Fibroblast of skin of abdomen (primary cell): ENCODE data around the gene SIGLEC8.
"Not testable (repeated sequence)": the region's sequence is repeated elsewhere in the genome, so short reads cannot be mapped to it uniquely, and the experiment has no call there.

Experiments
- DNase-seq: peaks from one replicate; pipeline ENCODE4 v3.0.0-alpha.2; 2013

The SIGLEC8 gene

DNA sequence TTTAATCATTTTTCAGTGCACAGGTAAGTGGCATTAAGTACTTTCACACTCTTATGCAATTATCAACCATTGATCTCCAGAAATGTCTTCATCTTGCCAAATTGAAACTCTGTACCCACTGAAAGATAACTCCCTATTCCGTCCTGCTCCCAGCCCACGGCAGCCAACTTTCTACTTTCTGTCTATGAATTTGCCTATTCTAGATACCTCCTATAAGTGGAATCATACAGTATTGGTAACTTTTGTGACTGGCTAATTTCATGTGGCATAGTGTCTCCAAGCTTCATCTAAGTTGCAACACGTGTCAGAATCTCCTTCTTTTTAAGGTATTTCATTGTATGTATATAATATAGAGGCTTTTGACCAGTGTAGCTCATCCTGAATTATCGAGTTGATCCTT, 14.4 kb upstream of the SIGLEC8 start:
- no peak for DNase-seq

DNA sequence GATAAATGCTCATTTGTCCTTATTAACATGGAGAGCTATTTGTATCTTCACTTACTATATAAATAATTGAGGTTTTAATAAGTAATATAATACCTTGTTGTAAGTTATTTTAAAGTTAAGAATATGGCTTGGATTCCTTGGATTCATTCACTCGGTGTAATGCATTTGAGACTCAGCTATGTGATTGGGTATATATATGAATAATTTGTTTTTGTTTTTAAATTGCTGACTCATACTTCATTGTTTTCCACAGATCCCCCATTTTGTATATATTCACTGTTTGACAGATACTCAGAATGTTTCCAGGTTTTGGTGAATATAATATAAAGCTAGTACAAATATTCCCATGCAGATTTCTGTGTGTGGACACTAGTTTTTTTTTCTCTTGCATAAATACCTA, 13.3 kb upstream of the SIGLEC8 start:
- DNase-seq = no peak

DNA sequence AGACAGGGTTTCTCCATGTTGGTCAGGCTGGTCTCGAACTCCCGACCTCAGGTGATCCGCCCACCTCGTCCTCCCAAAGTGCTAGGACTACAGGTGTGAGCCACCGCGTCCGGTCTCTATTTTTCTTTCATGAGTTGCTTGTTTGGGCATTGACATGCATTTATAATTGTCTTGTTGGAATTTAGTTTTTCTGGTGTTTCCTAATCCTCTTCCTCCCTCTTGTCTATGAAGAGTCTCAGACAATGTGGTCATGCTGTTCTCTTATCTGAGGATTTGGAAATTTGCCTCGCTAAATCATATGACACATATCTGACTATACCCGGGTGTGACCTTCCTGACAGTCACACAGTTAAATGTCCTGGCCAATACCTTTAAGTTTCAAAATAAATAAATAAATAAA, 12.7 kb upstream of the SIGLEC8 start:
- DNase-seq = no peak

DNA sequence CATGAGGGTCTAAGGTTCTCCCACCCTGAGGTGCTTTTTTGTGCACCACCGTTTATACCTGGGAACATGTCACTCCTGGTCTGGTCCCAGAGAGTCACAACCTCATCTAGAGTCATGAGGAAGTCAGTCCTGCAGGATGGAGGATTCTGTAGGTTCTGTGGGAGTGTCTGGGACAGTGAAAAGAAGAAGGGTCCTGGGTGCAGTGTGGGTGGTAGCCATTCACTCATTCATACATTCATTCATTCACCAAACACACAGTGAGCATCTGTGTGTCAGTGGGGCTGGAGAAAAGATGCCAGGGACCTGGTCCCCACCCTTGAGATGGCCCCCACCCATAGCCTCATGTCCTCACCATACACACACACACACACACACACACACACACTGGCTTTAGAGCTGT, 11.4 kb upstream of the SIGLEC8 start:
- no peak for DNase-seq

DNA sequence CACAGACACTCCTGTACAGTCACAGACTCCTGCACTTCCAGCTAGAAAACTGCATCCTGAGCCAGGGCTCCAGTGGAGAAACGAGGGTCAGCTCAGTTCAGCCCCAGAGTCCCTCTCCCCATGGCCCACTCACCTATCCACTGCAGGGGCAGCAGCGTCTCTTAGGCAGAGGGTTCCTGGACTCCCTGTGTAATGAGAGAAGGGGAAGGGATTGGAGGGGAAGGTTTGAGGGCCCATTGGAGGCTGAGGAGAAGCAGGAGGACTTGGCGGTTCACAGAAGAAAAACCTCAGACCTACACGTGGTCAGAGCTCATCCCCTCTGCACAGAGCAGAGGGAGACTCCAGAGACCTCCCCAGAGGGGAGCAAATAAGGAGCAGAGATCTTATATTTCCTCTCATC, 10.9 kb upstream of the SIGLEC8 start:
- DNase-seq = no peak

DNA sequence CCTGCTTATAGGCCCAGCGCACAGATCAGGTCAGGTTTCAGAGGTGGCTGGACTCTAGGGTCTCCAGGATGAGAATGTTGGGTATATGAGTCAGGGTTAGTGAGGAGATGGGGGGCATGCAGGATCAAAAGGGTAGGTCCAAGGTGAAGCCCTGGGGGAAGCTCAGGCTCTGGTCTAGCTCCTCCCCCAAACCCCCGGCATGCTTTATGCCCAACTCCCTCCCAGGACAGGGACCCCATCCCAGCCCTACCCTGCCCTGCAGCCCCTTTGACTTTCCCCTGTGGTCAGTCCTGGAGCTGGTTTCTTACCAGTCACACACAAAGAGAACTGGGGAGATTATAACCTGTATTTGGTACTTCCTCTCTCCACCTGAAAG, 10.3 kb upstream of the SIGLEC8 start:
- DNase-seq = no peak

DNA sequence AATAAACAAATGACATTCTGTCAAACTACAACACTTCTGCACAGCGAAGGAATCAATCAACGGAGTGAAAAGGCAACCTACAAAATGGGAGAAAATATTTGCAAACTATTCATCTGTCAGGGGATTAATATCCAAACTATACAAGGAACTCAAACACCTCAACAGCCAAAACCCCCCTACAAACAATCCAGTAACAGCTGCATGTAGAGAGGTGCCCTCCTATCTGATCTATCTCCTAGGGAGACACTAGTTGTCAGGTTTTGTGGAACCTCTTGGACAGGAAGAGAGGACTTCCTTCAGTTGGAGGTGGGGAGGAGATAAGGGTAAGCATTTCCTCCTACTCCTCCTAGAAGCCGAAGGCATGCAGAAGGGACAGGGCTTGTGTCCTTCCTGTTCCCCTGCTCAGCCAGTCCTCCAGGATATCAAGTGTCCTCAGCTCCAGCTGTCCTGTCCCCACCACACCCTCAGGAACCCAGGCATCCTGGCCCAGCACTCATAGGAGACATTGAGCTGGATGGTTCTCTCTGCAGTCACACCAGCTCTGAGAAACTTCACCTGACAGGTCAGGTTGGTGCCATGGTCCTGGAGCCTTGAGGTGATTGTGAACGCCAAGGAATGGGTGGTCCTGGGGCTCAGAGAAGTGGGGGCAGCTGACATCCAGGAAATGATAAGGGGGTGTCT, 9.8 kb upstream of the SIGLEC8 start:
- no peak for DNase-seq

- no peak for DNase-seq
Observed at GRCh38 chr19:51466723-51467122, 8.5 kb upstream of the SIGLEC8 start.

GRCh38 chr19:51463976-51464581, 5.8 kb upstream of the SIGLEC8 start:
- DNase-seq = not testable (repeated sequence)

DNA sequence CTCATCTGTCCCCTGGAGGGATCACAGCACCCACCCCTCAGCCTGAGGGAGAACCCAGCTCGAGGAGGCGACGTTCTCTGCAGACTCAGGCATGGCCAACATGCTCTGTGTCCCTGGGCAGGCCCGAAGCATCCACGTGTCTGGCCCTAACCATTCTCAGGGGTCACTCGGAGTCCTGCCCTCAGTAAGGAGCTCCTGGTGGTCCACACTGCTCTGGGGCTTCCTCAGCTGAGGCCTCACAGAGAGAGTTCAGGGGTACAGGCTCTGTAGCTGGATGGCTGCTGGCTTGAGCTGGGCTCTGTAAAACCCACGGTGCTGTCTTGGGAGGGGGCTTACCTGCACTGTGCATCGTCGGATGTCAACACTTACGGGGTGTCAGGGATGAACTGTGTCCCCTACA, 4.4 kb upstream of the SIGLEC8 start:
- no peak for DNase-seq

- no peak for DNase-seq
Observed at GRCh38 chr19:51462276-51462675, 4.0 kb upstream of the SIGLEC8 start.

GRCh38 chr19:51461723-51462161, 3.5 kb upstream of the SIGLEC8 start:
- DNase-seq = no peak

DNA sequence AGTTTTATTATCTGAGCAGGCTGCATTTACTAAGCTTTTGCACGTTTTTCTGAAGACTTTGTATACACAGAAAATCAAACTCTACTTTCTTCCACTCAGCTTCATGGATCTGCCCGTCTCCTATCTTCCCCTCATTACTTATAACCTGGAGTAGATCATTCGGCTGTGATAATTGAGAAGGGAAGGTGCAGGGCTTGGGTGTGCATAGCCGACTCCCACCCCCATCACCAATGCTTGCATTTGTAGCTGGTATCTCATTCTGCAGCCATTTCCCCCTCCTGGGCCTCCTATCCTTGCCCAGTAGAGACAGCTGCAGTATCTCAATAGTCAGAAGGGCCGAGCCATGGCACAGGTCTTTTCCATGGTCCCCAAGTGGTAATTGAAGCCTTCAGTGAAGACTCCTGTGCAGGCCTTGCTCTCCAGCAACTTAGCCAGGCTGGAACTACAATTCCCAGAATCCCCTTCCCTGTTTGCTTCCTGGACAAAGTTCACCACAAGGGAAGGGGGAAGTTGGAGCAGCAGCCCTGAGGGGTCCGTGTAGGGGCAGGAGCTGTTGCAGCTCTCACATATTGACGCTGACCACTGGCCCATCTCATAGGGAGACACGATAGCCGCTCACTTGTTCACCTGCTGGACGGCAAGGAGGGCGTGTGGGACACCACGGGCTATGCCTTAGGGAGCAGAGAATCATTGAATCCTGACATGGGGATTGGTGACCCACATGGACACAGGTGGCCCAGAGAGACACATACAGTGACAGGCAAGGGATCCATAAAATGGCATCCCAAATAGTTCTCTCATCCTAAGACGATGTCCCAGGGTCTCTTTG, 2.1 kb upstream of the SIGLEC8 start:
- no peak for DNase-seq

- DNase-seq = no peak
Observed at GRCh38 chr19:51458899-51459505, 748 bp upstream of the SIGLEC8 start.

DNA sequence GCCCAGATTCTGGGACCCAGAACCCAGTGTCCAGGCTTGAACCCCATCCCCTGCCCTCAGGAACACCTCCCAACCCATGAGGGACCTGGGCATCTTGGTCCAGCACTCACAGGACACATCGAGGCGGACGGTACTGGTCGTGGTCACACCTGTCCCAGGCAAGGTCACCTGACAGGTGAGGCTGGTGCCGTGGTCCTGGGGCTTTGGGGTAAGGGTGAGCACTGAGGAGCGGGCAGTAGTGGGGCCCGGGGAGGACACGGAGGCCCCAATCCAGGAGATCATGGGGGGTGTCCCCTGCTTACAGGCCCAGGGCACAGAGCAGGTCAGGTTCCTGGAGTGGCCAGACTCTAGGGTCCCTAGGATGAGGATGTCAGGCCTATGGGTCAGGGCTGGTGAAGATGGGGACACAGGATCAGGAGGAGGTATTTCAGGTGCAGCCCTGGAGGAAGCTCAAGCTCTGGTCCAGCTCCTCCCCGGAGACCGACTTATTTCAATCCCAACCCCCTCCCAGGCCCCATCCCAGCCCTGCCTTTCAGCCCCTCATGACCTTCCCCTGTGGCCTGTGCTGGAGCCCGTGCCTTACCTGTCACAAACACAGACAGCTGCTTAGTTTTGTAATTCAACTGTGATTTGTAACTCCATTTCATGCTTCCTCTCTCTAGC, 772 bp downstream of the SIGLEC8 start:
- no peak for DNase-seq

DNA sequence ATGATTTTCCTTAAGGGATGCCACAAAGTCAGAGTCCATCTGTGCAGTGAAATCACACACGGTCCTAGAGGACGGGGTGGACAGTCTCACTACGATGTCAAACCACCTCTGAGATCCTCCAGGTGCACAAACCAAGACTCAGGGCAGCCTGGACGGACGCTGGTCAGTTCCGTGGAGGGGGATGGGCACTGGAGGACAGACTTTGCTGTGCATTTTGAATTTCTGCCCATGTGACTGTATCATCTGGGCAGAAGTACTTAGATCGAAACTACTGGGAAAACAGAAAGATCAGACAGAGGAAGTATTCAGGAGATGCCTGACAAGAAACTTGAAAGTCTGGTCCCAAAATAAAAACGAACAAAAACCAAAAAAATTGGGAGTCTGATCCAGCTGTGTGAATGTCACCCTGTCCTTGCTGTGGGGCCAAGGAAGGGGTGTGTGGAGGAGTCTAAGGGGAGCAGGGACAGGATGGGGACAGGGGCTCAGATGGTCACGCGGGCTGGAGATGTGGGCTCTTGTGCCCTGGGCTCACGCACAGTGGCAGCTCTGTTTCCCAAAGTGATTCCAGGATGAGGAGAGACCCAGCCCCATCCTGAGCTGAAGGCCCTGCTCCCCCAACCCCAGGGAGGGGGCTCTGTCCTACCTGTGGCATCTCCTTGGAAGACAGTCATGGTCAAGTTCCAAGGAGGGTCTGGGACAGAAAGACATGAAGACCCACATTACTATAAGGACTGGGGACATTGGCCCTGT, 1.5 kb downstream of the SIGLEC8 start:
- no peak for DNase-seq

DNA sequence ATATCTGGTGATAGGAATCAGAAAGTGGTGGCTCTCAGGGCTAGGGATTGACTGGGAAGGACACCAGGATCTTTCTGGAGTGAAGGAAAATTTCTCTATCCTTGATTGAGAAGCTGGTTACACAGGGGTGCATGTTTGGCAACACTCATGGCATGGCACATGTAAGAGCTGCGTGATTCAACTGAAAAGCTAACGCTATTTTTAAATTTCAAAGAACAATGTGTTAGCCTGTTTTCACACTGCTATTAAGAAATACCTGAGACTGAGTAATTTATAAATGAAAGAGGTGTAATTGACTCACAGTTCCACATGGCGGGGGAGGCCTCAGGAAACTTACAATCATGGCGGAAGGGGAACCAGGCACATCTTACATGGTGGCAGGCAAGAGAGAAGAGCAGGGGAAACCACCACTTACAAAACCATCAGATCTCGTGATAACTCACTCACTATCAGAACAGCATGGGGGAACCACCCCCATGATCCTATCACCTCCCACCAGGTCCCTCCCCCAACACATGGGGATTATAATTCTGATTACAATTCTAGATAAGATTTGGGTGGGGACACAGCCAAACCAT, 7.4 kb downstream of the SIGLEC8 start:
- DNase-seq = no peak

- DNase-seq = no peak
Observed at GRCh38 chr19:51448411-51449016, 9.7 kb downstream of the SIGLEC8 start.

DNA sequence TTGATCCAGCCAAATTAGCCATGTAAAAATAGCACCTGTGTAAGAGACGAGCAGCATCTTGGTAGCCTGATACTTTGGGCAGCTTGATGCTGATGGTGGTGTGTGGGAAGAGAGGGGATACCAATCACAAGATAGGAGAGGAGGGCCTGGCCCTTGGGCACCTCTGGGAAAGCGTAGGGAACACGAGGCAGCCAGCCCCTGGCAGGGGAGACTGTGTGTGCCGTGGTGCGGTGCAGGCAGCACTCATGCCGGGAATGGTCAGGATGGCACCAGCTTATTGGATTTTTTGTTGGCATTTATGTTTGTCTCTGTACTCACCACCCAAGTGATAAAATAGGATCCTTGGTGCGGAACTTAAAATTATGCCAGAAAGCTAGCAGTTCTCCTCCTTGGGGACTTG, 10.2 kb downstream of the SIGLEC8 start:
- no peak for DNase-seq

DNA sequence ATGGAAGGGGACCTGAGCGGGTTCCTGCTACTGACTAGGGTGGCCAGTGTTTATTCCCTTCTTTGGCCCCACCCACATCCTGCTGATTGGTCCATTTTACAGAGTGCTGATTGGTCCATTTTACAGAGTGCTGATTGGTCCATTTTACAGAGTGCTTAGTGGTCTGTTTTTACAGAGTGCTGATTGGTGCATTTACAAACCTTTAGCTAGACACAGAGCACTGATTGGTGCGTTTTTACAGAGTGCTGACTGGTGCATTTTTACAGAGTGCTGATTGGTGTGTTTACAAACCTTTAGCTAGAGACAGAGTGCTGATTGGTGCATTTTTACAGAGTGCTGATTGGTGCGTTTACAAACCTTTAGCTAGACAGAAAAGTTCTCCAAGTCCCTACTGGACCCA, 10.7 kb downstream of the SIGLEC8 start:
- not testable (repeated sequence) for DNase-seq
